HepG2 (cell line): ENCODE results near the gene NOS1AP. TPM values are rescaled to one million over a fixed set of nuclear protein-coding genes. Genes with fewer than 3 reads are reported as not detected.

Experiments used
- AHDC1 ChIP-seq: sonication (generic); formaldehyde crosslinking; IDR thresholded peaks from 2 replicates; pipeline ENCODE4 v1.5.1; 2020; ENCODE audit warnings: mild to moderate bottlenecking, missing genetic modification reagents, borderline replicate concordance
- NFYC ChIP-seq: IDR thresholded peaks from 2 replicates; pipeline ENCODE4 v1.6.1; 2016; ENCODE audit warnings: missing genetic modification reagents, missing compliant biosample characterization
- NR0B2 ChIP-seq: sonication (generic); formaldehyde crosslinking; IDR thresholded peaks from 2 replicates; pipeline ENCODE4 v1.4.0; 2020; ENCODE audit warnings: mild to moderate bottlenecking, missing genetic modification reagents
- PRDM15 ChIP-seq: sonication (generic); formaldehyde crosslinking; IDR thresholded peaks from 2 replicates; pipeline ENCODE4 v1.4.0; 2020; ENCODE audit warnings: missing genetic modification reagents
- RBM39 ChIP-seq: fragments of 200-400 bp; formaldehyde crosslinking; IDR thresholded peaks from one replicate; pipeline ENCODE4 v1.6.1; 2018; ENCODE audit warnings: antibody characterized with exemption, mild to moderate bottlenecking, low read depth, low read length; ENCODE audit not compliant: poor library complexity, severe bottlenecking
- REXO4 ChIP-seq: sonication (generic); formaldehyde crosslinking; IDR thresholded peaks from 2 replicates; pipeline ENCODE4 v1.8.0; 2022; ENCODE audit warnings: missing genetic modification reagents, mild to moderate bottlenecking, borderline replicate concordance
- TCF12 ChIP-seq, 2 experiments: fragments of 450-650 bp in 1 of 2; sonication (generic) in 1 of 2; formaldehyde crosslinking in 1 of 2; IDR thresholded peaks; 2 replicates each; pipeline versions ENCODE4 v1.6.1 to v1.8.0; 2017 to 2022; ENCODE audit warnings: antibody characterized with exemption in 1 of 2, mild to moderate bottlenecking in 1 of 2, missing genetic modification reagents in 1 of 2, moderate library complexity in 1 of 2
- THRA ChIP-seq: sonication (generic); formaldehyde crosslinking; IDR thresholded peaks from 2 replicates; pipeline ENCODE4 v1.4.0; 2020; ENCODE audit warnings: missing genetic modification reagents, borderline replicate concordance
- ZFP36L1 ChIP-seq: sonication (generic); formaldehyde crosslinking; IDR thresholded peaks from 2 replicates; pipeline ENCODE4 v1.8.0; 2022; ENCODE audit warnings: mild to moderate bottlenecking, missing genetic modification reagents, moderate library complexity
- ZNF20 ChIP-seq: sonication (generic); formaldehyde crosslinking; IDR thresholded peaks from 2 replicates; pipeline ENCODE4 v1.4.0; 2020; ENCODE audit warnings: mild to moderate bottlenecking, moderate library complexity, missing genetic modification reagents
- ZNF264 ChIP-seq: sonication (generic); formaldehyde crosslinking; IDR thresholded peaks from 2 replicates; pipeline ENCODE4 v1.4.0; 2020; ENCODE audit warnings: missing genetic modification reagents
- ZNF337 ChIP-seq: sonication (generic); formaldehyde crosslinking; IDR thresholded peaks from 2 replicates; pipeline ENCODE4 v1.5.1; 2020; ENCODE audit warnings: missing genetic modification reagents, low read depth, mild to moderate bottlenecking, borderline replicate concordance
- ZNF431 ChIP-seq: sonication (generic); formaldehyde crosslinking; IDR thresholded peaks from 2 replicates; pipeline ENCODE4 v1.9.0; 2022; ENCODE audit warnings: missing genetic modification reagents, low read depth, mild to moderate bottlenecking, borderline replicate concordance
- ZNF577 ChIP-seq: sonication (generic); formaldehyde crosslinking; IDR thresholded peaks from 2 replicates; pipeline ENCODE4 v1.4.0; 2020; ENCODE audit warnings: mild to moderate bottlenecking, low read depth, missing genetic modification reagents, borderline replicate concordance
- ZNF850 ChIP-seq: sonication (generic); formaldehyde crosslinking; conservative IDR thresholded peaks from 2 replicates; pipeline ENCODE4 v1.9.0; 2021; ENCODE audit warnings: mild to moderate bottlenecking, missing genetic modification reagents
- ZSCAN9 ChIP-seq: IDR thresholded peaks from 2 replicates; pipeline ENCODE4 v1.6.1; 2016; ENCODE audit warnings: borderline replicate concordance
- polyA plus RNA-seq, 8 experiments: library from polyadenylated mRNA; depleted of rRNA in 3 of 8; stranded (reverse) in 7 of 8; unstranded in 1 of 8; fragments of >200 nt; fragmentation: Illumina TruSeq in 4 of 8; extraction: Trizol in 4 of 8; gene quantifications; 2 replicates each; pipeline versions ENCODE4 v1.2.1 to v1.2.3, GENCODE V29; 2011 to 2016; ENCODE audit warnings: low read depth in 4 of 8, missing spikeins in 1 of 8, mixed read lengths in 1 of 8; ENCODE audit not compliant: insufficient read depth in 1 of 8
- total RNA-seq, 5 experiments: library from RNA; depleted of rRNA; stranded (reverse); fragments of >200 nt; fragmentation: Illumina TruSeq; extraction: Trizol; gene quantifications; 2 replicates each; pipeline ENCODE4 v1.2.3, GENCODE V29; 2016; ENCODE audit warnings: low read depth in 1 of 5

The NOS1AP gene
- total and polyA plus RNA-seq, 2 of the 13 experiments (the other 11 are each of a cell fraction or from before 2014, with no cell fraction given), result 2.0 to 3.3 TPM

- no peak for TF ChIP-seq PRDM15 (CRISPR knock-in tag)
- peak; percentile 33; the same call in 1 of the 2 replicates for TF ChIP-seq ZSCAN9 (CRISPR knock-in tag)
- no peak for TF ChIP-seq ZNF431 (CRISPR knock-in tag)
- TF ChIP-seq REXO4 (CRISPR knock-in tag), result no peak
- TF ChIP-seq NFYC (CRISPR knock-in tag), result no peak
- TF ChIP-seq RBM39, result no peak
- no peak for TF ChIP-seq THRA (CRISPR knock-in tag)
- TF ChIP-seq ZNF20, result no peak
- peak; percentile 47; the same call in 1 of the 2 replicates for TF ChIP-seq AHDC1 (CRISPR knock-in tag)
- no peak for TF ChIP-seq ZFP36L1 (CRISPR knock-in tag)
- TF ChIP-seq ZNF577, result no peak
- TF ChIP-seq ZNF264, result no peak
- TF ChIP-seq NR0B2 (CRISPR knock-in tag), result no peak
- TF ChIP-seq TCF12 (IDR thresholded peaks at IDR 0.05), result no peak
- no peak for TF ChIP-seq TCF12 (CRISPR knock-in tag; IDR thresholded peaks at IDR 0.05)
- no peak for TF ChIP-seq ZNF850
- TF ChIP-seq ZNF337 (CRISPR knock-in tag), result no peak
Observed at GRCh38 chr1:162197041-162197531, 127.6 kb downstream of the NOS1AP start (continued).
